AG09309 (cell line): ENCODE results near the gene FOXP4.

Experiments used
- DNase-seq: peaks from one replicate; pipeline ENCODE4 v3.0.0-alpha.2; 2010; ENCODE audit warnings: low read depth
- H3K4me3 ChIP-seq: 2 replicates; pipeline ENCODE4 v1.5.1; 2011; ENCODE audit warnings: mild to moderate bottlenecking, low read depth, low read length, moderate library complexity; ENCODE audit not compliant: control insufficient read depth
- CTCF ChIP-seq: IDR thresholded peaks from 2 replicates; pipeline ENCODE4 v1.5.1; 2011; ENCODE audit warnings: mild to moderate bottlenecking, low read depth, low read length, inconsistent platforms; ENCODE audit not compliant: insufficient read depth, control insufficient read depth; ENCODE audit errors: missing control alignments

The FOXP4 gene

GRCh38 chr6:41538556-41539182 lies 7.5 kb upstream of the FOXP4 start:
- DNase-seq: no peak
- no peak for TF ChIP-seq CTCF
- no peak overlapping the region for H3K4me3 ChIP-seq

- no peak for TF ChIP-seq CTCF
- no peak for DNase-seq
Measured at GRCh38 chr6:41539204-41539603, 7.0 kb upstream of the FOXP4 start.

GRCh38 chr6:41541364-41541763 lies 4.8 kb upstream of the FOXP4 start:
- TF ChIP-seq CTCF: no peak
- no peak for DNase-seq
- no peak overlapping the region for H3K4me3 ChIP-seq

More at GRCh38 chr6:41539204-41539603, 7.0 kb upstream of the FOXP4 start:
- H3K4me3 ChIP-seq: no peak overlapping the region

GRCh38 chr6:41543087-41543486 lies 3.1 kb upstream of the FOXP4 start:
- H3K4me3 ChIP-seq: no peak overlapping the region
- DNase-seq: no peak
- TF ChIP-seq CTCF: no peak

- peak overlapping the region; percentile 59 for H3K4me3 ChIP-seq
- no peak for DNase-seq
- TF ChIP-seq CTCF: no peak
Measured at GRCh38 chr6:41545247-41545702, 906 bp upstream of the FOXP4 start.

GRCh38 chr6:41546475-41546865 lies 289 bp downstream of the FOXP4 start:
- no peak for DNase-seq
- H3K4me3 ChIP-seq: peak overlapping the region; percentile 59
- no peak for TF ChIP-seq CTCF
